ENCODE results near the gene FRMD4A. TPM values are rescaled to one million over a fixed set of nuclear protein-coding genes. Genes with fewer than 3 reads are reported as not detected.

FRMD4A gene
- total RNA-seq, 1 experiment from 2014 or later: 7.1 TPM

DNA sequence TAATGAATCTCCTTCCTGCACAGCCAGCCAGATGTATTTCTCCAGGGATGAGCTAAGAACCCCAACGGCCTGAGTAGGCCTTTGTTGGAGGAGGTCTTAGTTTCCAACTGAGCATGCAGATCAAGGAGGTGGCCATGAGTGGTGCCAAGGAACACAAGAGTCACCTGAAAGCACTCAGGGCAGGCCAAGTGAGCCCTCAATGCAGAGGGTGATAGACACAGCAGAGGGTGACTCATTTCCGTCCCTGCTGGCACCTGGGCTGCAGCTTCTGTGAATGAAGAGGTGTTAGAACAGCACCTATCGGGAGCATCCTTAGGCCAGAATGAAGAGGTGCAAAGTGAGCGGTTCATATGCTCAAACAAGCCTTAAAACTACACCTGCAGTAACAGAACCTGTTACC is 211.8 kb downstream of the FRMD4A start:
- Histone ChIP-seq H3K9me2 (replicated peaks; ENCODE audit: low read length) (no peaks in the 10 kb centered on the region), H3K27ac (ENCODE audit: low read length) (no peak overlapping the region), H3K4me1 (ENCODE audit: insufficient read depth, low read length) (no peaks in the 10 kb centered on the region), H3F3A (ENCODE audit: low read length, unreplicated experiment) (no peaks in the 10 kb centered on the region), H3K27me3 (ENCODE audit: low read length) (no peaks in the 10 kb centered on the region), H3K79me2 (ENCODE audit: low read length) (no peaks in the 10 kb centered on the region), H3K9ac (ENCODE audit: low read length) (no peak overlapping the region), H3K4me3 (ENCODE audit: low read length) (no peak overlapping the region), H3K9me3 (ENCODE audit: low read length) (no peaks in the 10 kb centered on the region), H3K36me3 (ENCODE audit: low read depth, low read length) (no peaks in the 10 kb centered on the region), H3K4me2 (ENCODE audit: low read length) (no peak overlapping the region), H2AFZ (ENCODE audit: low read length) (no peak overlapping the region), H4K20me1 (ENCODE audit: low read length) (no peaks in the 10 kb centered on the region)
- intact Hi-C loops (cut with micrococcal nuclease): no loop called here
- TF ChIP-seq EZH2 (IDR thresholded peaks at IDR 0.05; ENCODE audit: low read length, unreplicated experiment): no peak
- TF ChIP-seq, protein P1, sequence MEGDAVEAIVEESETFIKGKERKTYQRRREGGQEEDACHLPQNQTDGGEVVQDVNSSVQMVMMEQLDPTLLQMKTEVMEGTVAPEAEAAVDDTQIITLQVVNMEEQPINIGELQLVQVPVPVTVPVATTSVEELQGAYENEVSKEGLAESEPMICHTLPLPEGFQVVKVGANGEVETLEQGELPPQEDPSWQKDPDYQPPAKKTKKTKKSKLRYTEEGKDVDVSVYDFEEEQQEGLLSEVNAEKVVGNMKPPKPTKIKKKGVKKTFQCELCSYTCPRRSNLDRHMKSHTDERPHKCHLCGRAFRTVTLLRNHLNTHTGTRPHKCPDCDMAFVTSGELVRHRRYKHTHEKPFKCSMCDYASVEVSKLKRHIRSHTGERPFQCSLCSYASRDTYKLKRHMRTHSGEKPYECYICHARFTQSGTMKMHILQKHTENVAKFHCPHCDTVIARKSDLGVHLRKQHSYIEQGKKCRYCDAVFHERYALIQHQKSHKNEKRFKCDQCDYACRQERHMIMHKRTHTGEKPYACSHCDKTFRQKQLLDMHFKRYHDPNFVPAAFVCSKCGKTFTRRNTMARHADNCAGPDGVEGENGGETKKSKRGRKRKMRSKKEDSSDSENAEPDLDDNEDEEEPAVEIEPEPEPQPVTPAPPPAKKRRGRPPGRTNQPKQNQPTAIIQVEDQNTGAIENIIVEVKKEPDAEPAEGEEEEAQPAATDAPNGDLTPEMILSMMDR (conservative IDR thresholded peaks at IDR 0.05; ENCODE audit: low read depth, low read length): no peak
- no peak for TF ChIP-seq EZH2phosphoT487 (IDR thresholded peaks at IDR 0.05; ENCODE audit: borderline replicate concordance, low read length)
- BruUV-seq (replicated peaks): no TSS peak
- peak; percentile 2 for DNase-seq
- CTCF ChIA-PET: no interaction called here
- POLR2A ChIA-PET (ENCODE audit: unreplicated experiment): no interaction called here
- peak; percentile 20; the same call in 1 of the 2 replicates for ATAC-seq

DNA sequence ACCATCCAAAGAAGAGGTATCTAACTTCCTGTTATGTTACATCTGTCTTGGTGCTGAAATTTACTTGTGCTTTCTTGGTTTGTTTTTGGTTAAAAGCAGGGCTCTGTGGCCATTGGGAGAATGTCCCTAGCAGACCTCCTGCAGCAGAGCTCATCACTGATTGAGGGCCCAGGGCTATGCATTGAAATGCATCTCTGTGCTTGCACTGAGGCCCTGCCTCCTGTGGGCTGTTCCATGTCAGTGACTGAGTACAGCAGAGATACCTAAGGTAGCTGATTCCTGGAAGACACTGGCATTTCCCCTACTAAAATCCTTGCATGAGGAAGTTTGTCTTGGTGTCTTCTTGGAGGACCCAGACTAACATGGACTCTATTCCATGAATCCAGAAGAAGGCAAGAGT is 213.9 kb downstream of the FRMD4A start:
- POLR2A ChIA-PET (ENCODE audit: unreplicated experiment): no interaction called here
- BruUV-seq (replicated peaks): no TSS peak
- H3K79me2 ChIP-seq (ENCODE audit: low read length): no peaks in the 10 kb centered on the region
- H4K20me1 ChIP-seq (ENCODE audit: low read length): no peaks in the 10 kb centered on the region
- no peak overlapping the region for H3K4me3 ChIP-seq (ENCODE audit: low read length)
- H3K9me2 ChIP-seq (replicated peaks; ENCODE audit: low read length): no peaks in the 10 kb centered on the region
- H3K4me1 ChIP-seq (ENCODE audit: insufficient read depth, low read length): no peaks in the 10 kb centered on the region
- H3K36me3 ChIP-seq (ENCODE audit: low read depth, low read length): no peaks in the 10 kb centered on the region
- no peaks in the 10 kb centered on the region for H3K9me3 ChIP-seq (ENCODE audit: low read length)
- CTCF ChIA-PET: no interaction called here
- no peaks in the 10 kb centered on the region for H3F3A ChIP-seq (ENCODE audit: low read length, unreplicated experiment)
- DNase-seq (no peak), ATAC-seq (no peak)
- no peak overlapping the region for H3K4me2 ChIP-seq (ENCODE audit: low read length)
- H3K27ac ChIP-seq (ENCODE audit: low read length): no peak overlapping the region
- no peak overlapping the region for H3K9ac ChIP-seq (ENCODE audit: low read length)
- H3K27me3 ChIP-seq (ENCODE audit: low read length): no peaks in the 10 kb centered on the region
- H2AFZ ChIP-seq (ENCODE audit: low read length): no peak overlapping the region
- TF ChIP-seq, protein P1 (conservative IDR thresholded peaks at IDR 0.05; ENCODE audit: low read depth, low read length): no peak
- TF ChIP-seq EZH2 (IDR thresholded peaks at IDR 0.05; ENCODE audit: low read length, unreplicated experiment): no peak
- intact Hi-C loops (cut with micrococcal nuclease): no loop called here

GRCh38 chr10:14116021-14116420 is 214.7 kb downstream of the FRMD4A start:
- Histone ChIP-seq H3K79me2 (ENCODE audit: low read length) (no peaks in the 10 kb centered on the region), H3K4me2 (ENCODE audit: low read length) (no peak overlapping the region), H3F3A (ENCODE audit: low read length, unreplicated experiment) (no peaks in the 10 kb centered on the region), H3K27me3 (ENCODE audit: low read length) (no peaks in the 10 kb centered on the region), H3K27ac (ENCODE audit: low read length) (no peak overlapping the region), H3K36me3 (ENCODE audit: low read depth, low read length) (no peaks in the 10 kb centered on the region), H2AFZ (ENCODE audit: low read length) (no peak overlapping the region), H4K20me1 (ENCODE audit: low read length) (no peaks in the 10 kb centered on the region), H3K4me1 (ENCODE audit: insufficient read depth, low read length) (no peaks in the 10 kb centered on the region), H3K9me2 (replicated peaks; ENCODE audit: low read length) (no peaks in the 10 kb centered on the region), H3K9me3 (ENCODE audit: low read length) (no peaks in the 10 kb centered on the region), H3K9ac (ENCODE audit: low read length) (no peak overlapping the region), H3K4me3 (ENCODE audit: low read length) (no peak overlapping the region)
- CTCF ChIA-PET: no interaction called here
- BruUV-seq (replicated peaks): no TSS peak
- ATAC-seq (no peak), DNase-seq (no peak)
- intact Hi-C loops (cut with micrococcal nuclease): no loop called here
- POLR2A ChIA-PET (ENCODE audit: unreplicated experiment): no interaction called here
- TF ChIP-seq EZH2phosphoT487 (IDR thresholded peaks at IDR 0.05; ENCODE audit: borderline replicate concordance, low read length): no peak
- no peak for TF ChIP-seq EZH2 (IDR thresholded peaks at IDR 0.05; ENCODE audit: low read length, unreplicated experiment)
- TF ChIP-seq, protein P1 (conservative IDR thresholded peaks at IDR 0.05; ENCODE audit: low read depth, low read length): no peak
